Measurements from ENCODE around the gene QRICH1.

DNA sequence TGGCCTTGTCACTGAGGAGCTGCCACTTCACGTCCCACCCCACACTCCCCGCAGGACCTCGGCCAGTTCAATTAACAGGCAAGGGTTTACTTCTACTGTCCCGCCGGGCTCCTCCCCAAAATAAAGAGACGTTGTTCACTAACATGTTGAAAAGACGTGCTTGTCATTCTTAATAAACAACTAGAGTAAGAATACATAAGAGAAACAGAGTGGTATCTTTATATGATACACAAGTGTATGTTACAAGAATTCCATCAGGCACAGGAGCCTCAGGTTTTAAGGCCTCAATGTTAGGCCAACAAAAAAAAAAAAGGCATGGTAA is 64.3 kb downstream of the QRICH1 start:
- TF ChIP-seq, protein P1, sequence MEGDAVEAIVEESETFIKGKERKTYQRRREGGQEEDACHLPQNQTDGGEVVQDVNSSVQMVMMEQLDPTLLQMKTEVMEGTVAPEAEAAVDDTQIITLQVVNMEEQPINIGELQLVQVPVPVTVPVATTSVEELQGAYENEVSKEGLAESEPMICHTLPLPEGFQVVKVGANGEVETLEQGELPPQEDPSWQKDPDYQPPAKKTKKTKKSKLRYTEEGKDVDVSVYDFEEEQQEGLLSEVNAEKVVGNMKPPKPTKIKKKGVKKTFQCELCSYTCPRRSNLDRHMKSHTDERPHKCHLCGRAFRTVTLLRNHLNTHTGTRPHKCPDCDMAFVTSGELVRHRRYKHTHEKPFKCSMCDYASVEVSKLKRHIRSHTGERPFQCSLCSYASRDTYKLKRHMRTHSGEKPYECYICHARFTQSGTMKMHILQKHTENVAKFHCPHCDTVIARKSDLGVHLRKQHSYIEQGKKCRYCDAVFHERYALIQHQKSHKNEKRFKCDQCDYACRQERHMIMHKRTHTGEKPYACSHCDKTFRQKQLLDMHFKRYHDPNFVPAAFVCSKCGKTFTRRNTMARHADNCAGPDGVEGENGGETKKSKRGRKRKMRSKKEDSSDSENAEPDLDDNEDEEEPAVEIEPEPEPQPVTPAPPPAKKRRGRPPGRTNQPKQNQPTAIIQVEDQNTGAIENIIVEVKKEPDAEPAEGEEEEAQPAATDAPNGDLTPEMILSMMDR (conservative IDR thresholded peaks at IDR 0.05), result no peak
- no peak for TF ChIP-seq EZH2 (IDR thresholded peaks at IDR 0.05; ENCODE audit: low read depth)
